ENCODE results near the gene ERFE.

DNA sequence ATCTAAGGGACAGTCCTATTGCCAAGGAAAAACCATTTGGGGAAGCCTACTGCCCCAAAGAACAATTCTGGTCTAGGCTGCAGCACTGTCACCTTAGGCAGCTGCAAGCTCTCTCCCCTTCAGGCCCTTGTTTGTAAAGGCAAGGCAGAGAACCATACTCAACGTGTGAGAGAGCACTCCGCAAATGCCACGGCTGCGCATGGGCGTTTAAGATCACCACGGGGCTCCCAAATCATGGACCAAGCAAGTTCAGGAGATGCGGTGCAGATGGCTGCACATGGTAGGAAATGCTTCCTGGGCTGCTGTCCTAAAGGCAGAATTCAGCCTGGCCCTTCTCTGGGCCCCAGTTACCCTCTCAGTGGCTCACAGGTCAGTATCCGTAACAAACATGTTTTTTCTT is 15.5 kb downstream of the ERFE start:
- TF ChIP-seq, protein P1, sequence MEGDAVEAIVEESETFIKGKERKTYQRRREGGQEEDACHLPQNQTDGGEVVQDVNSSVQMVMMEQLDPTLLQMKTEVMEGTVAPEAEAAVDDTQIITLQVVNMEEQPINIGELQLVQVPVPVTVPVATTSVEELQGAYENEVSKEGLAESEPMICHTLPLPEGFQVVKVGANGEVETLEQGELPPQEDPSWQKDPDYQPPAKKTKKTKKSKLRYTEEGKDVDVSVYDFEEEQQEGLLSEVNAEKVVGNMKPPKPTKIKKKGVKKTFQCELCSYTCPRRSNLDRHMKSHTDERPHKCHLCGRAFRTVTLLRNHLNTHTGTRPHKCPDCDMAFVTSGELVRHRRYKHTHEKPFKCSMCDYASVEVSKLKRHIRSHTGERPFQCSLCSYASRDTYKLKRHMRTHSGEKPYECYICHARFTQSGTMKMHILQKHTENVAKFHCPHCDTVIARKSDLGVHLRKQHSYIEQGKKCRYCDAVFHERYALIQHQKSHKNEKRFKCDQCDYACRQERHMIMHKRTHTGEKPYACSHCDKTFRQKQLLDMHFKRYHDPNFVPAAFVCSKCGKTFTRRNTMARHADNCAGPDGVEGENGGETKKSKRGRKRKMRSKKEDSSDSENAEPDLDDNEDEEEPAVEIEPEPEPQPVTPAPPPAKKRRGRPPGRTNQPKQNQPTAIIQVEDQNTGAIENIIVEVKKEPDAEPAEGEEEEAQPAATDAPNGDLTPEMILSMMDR (conservative IDR thresholded peaks at IDR 0.05; ENCODE audit: low read depth, low read length), result no peak
- no peak for TF ChIP-seq POLR2A (IDR thresholded peaks at IDR 0.05; ENCODE audit: low read depth, low read length)

All from IMR-90 (cell line).